SK-N-SH (cell line): ENCODE results near the gene MMP19. TPM values are rescaled to one million over a fixed set of nuclear protein-coding genes. Genes with fewer than 3 reads are reported as not detected.

Experiments
- CTCF ChIA-PET: fragments of 300-600, 350-600 bp; formaldehyde crosslinking; extraction: SDS; loops from one replicate; lab custom pipeline; 2021; lab: Yijun Ruan, JAX
- POLR2A ChIA-PET: fragments of 350-600 bp; sonication (Branson Sonifier 250); formaldehyde crosslinking; extraction: SDS; loops from one replicate; lab custom pipeline; 2020; ENCODE audit warnings: antibody characterized with exemption, inconsistent platforms; lab: Yijun Ruan, JAX
- DNase-seq: peaks from one replicate; pipeline ENCODE4 v3.0.0; 2012
- H2AFZ ChIP-seq: fragments of 200-600 bp; sonication (generic); 2 replicates; pipeline ENCODE4 v1.8.1; 2016; ENCODE audit warnings: antibody characterized with exemption, mild to moderate bottlenecking, low read depth
- H3F3A ChIP-seq: fragments of 200-600 bp; sonication (generic); replicated peaks from 2 replicates; pipeline ENCODE3; 2016; ENCODE audit warnings: antibody characterized with exemption, mild to moderate bottlenecking; ENCODE audit not compliant: insufficient read depth
- H3K27ac ChIP-seq, 2 experiments: fragments of 200-500 bp in 1 of 2; fragments of 200-600 bp in 1 of 2; sonication (Bioruptor generic) in 1 of 2; sonication (generic), shearing (Covaris generic) in 1 of 2; 2 replicates each; pipeline versions ENCODE4 v1.5.1 to v1.6.1; 2014 to 2016; ENCODE audit warnings: low read depth in 2 of 2, inconsistent platforms in 1 of 2, low read length in 1 of 2, mild to moderate bottlenecking in 1 of 2, mixed read lengths in 1 of 2
- H3K27me3 ChIP-seq: fragments of 200-600 bp; sonication (generic), shearing (Covaris generic); 2 replicates; pipeline ENCODE4 v1.6.1; 2016; ENCODE audit warnings: mixed run types; ENCODE audit not compliant: insufficient read depth
- H3K36me3 ChIP-seq, 2 experiments: fragments of 200-500 bp in 1 of 2; fragments of 200-600 bp in 1 of 2; sonication (Bioruptor generic) in 1 of 2; sonication (generic) in 1 of 2; replicated peaks in 1 of 2; 2 replicates each; pipeline versions ENCODE3 to v1.5.1; 2014 to 2016; ENCODE audit warnings: low read length in 1 of 2, mild to moderate bottlenecking in 1 of 2; ENCODE audit not compliant: insufficient read depth in 2 of 2, control insufficient read depth in 1 of 2
- H3K4me1 ChIP-seq, 2 experiments: fragments of 200-500 bp in 1 of 2; fragments of 200-600 bp in 1 of 2; sonication (Bioruptor generic) in 1 of 2; sonication (generic), shearing (Covaris generic) in 1 of 2; 2 replicates each; pipeline versions ENCODE4 v1.5.1 to v1.6.1; 2014 to 2016; ENCODE audit warnings: low read depth in 1 of 2, low read length in 1 of 2, mixed run types in 1 of 2; ENCODE audit not compliant: insufficient read depth in 2 of 2, control insufficient read depth in 1 of 2
- H3K4me2 ChIP-seq: fragments of 200-600 bp; sonication (generic), shearing (Covaris generic); 2 replicates; pipeline ENCODE4 v1.6.1; 2017; ENCODE audit warnings: mixed run types
- H3K4me3 ChIP-seq, 2 experiments: fragments of 200-500 bp in 1 of 2; fragments of 200-600 bp in 1 of 2; sonication (Bioruptor generic) in 1 of 2; sonication (generic), shearing (Covaris generic) in 1 of 2; 2 replicates each; pipeline versions ENCODE4 v1.5.1 to v1.8.1; 2014 to 2016; ENCODE audit warnings: low read depth in 2 of 2, inconsistent platforms in 1 of 2, low read length in 1 of 2, mild to moderate bottlenecking in 1 of 2, mixed read lengths in 1 of 2, moderate library complexity in 1 of 2
- H3K79me2 ChIP-seq: fragments of 200-600 bp; sonication (generic); 2 replicates; pipeline ENCODE4 v1.8.1; 2017; ENCODE audit warnings: mild to moderate bottlenecking; ENCODE audit not compliant: insufficient read depth
- H3K9ac ChIP-seq: fragments of 200-600 bp; sonication (generic); 2 replicates; pipeline ENCODE4 v1.6.1; 2017; ENCODE audit warnings: mixed run types
- H3K9me2 ChIP-seq: fragments of 200-600 bp; sonication (generic); 2 replicates; pipeline ENCODE4 v1.6.1; 2017; ENCODE audit warnings: mixed run types
- H3K9me3 ChIP-seq: fragments of 200-600 bp; sonication (generic); 2 replicates; pipeline ENCODE4 v1.6.1; 2017; ENCODE audit warnings: mixed run types, mild to moderate bottlenecking, moderate library complexity
- H4K20me1 ChIP-seq: fragments of 200-600 bp; sonication (generic); 2 replicates; pipeline ENCODE4 v1.6.1; 2017; ENCODE audit warnings: mild to moderate bottlenecking, mixed run types; ENCODE audit not compliant: insufficient read depth
- CHD2 ChIP-seq: fragments of 150-350 bp; IDR thresholded peaks from 2 replicates; pipeline ENCODE4 v1.6.1; 2018; ENCODE audit warnings: low read length; ENCODE audit not compliant: partially characterized antibody
- CTCF ChIP-seq: fragments of 200-600 bp; sonication (generic); IDR thresholded peaks from 2 replicates; pipeline ENCODE4 v1.6.1; 2017; ENCODE audit warnings: antibody characterized with exemption, mild to moderate bottlenecking, moderate library complexity
- EP300 ChIP-seq, 2 experiments: IDR thresholded peaks; 2 replicates each; pipeline versions ENCODE4 v1.4.0 to v1.6.1; 2012; ENCODE audit warnings: borderline replicate concordance in 1 of 2, low read depth in 1 of 2, low read length in 1 of 2
- EZH2phosphoT487 ChIP-seq: fragments of 200-600 bp; sonication (generic); IDR thresholded peaks from 2 replicates; pipeline ENCODE4 v1.6.1; 2017; ENCODE audit warnings: low read depth, mixed run types, mild to moderate bottlenecking, antibody characterized with exemption, moderate library complexity, borderline replicate concordance
- GATA2 ChIP-seq: sonication (generic); formaldehyde crosslinking; IDR thresholded peaks from 2 replicates; pipeline ENCODE4 v1.5.0; 2020; ENCODE audit warnings: mild to moderate bottlenecking, missing genetic modification reagents
- IRF3 ChIP-seq: fragments of 150-350 bp; IDR thresholded peaks from 2 replicates; pipeline ENCODE4 v1.6.1; 2016; ENCODE audit warnings: mild to moderate bottlenecking, low read depth, low read length
- JUND ChIP-seq: IDR thresholded peaks from 2 replicates; pipeline ENCODE4 v1.4.0; 2012
- MAX ChIP-seq: IDR thresholded peaks from 2 replicates; pipeline ENCODE4 v1.4.0; 2012; ENCODE audit warnings: low read depth
- NFIC ChIP-seq: IDR thresholded peaks from 2 replicates; pipeline ENCODE4 v1.4.0; 2012; ENCODE audit warnings: borderline replicate concordance
- POLR2AphosphoS5 ChIP-seq: IDR thresholded peaks from 2 replicates; pipeline ENCODE4 v1.6.1; 2012; ENCODE audit warnings: low read depth, low read length
- RAD21 ChIP-seq: IDR thresholded peaks from 2 replicates; pipeline ENCODE4 v1.6.1; 2012; ENCODE audit warnings: mild to moderate bottlenecking, low read length
- REST ChIP-seq: IDR thresholded peaks from 2 replicates; pipeline ENCODE4 v1.6.1; 2012; ENCODE audit warnings: mild to moderate bottlenecking, low read depth, low read length, moderate library complexity
- RXRA ChIP-seq: IDR thresholded peaks from 2 replicates; pipeline ENCODE4 v1.4.0; 2012; ENCODE audit warnings: low read depth, mild to moderate bottlenecking, borderline replicate concordance
- SMC3 ChIP-seq: IDR thresholded peaks from 2 replicates; pipeline ENCODE4 v1.6.1; 2012; ENCODE audit warnings: low read depth, low read length, improper control_type of control experiment
- TCF12 ChIP-seq: IDR thresholded peaks from 2 replicates; pipeline ENCODE4 v1.4.0; 2012
- TEAD4 ChIP-seq: IDR thresholded peaks from 2 replicates; pipeline ENCODE4 v1.4.0; 2012; ENCODE audit warnings: mild to moderate bottlenecking, borderline replicate concordance; ENCODE audit not compliant: insufficient read depth
- WGBS: methylation state at CpG from one replicate; pipeline ENCODE4 v1.1.6; 2017; ENCODE audit warnings: low lambda C conversion rate; 5-methylcytosine and 5-hydroxymethylcytosine counted together
- polyA plus RNA-seq, 3 experiments: library from polyadenylated mRNA; depleted of rRNA; stranded (reverse); fragments of >200 nt; gene quantifications; 2 replicates each; pipeline ENCODE4 v1.2.3, GENCODE V29; 2012

MMP19 gene
- polyA plus RNA-seq, 1 of the 3 experiments (the other 2 are of a cell fraction): 5.7 TPM

- 83% methylated on average over 8 of the region's 8 CpGs for WGBS
Measured at GRCh38 chr12:55861396-55861795, 18.7 kb upstream of the MMP19 start.

More at GRCh38 chr12:55861396-55861795, 18.7 kb upstream of the MMP19 start:
- H3K79me2 ChIP-seq: no peaks in the 10 kb centered on the region
- H3K4me3 ChIP-seq: no peak overlapping the region
- POLR2A ChIA-PET: no interaction called here
- no peak overlapping the region for H3K9ac ChIP-seq
- H3K27me3 ChIP-seq: no peaks in the 10 kb centered on the region
- H3K36me3 ChIP-seq: no peaks in the 10 kb centered on the region
- no peak overlapping the region for H3K4me2 ChIP-seq
- CTCF ChIA-PET: interaction anchor here (0.6 kb wide), 1 partner anchor 65 kb away, joined by 3 read pairs; no protein-coding TSS in a partner anchor
- no peaks in the 10 kb centered on the region for H3K4me1 ChIP-seq
- no peaks in the 10 kb centered on the region for H3F3A ChIP-seq
- no peaks in the 10 kb centered on the region for H3K9me2 ChIP-seq
- DNase-seq: no peak
- no peaks in the 10 kb centered on the region for H4K20me1 ChIP-seq
- TF ChIP-seq MAX: no peak
- no peak for TF ChIP-seq SMC3
- TF ChIP-seq POLR2AphosphoS5: no peak
- no peak for TF ChIP-seq IRF3
- TF ChIP-seq EZH2phosphoT487: no peak
- TF ChIP-seq JUND: no peak
- TF ChIP-seq TEAD4: no peak
- TF ChIP-seq EP300 (IDR thresholded peaks at IDR 0.05; ENCODE audit: borderline replicate concordance in 1 of 2, low read depth in 1 of 2, low read length in 1 of 2): no peak
- TF ChIP-seq NFIC: no peak
- no peak for TF ChIP-seq CTCF
- no peak for TF ChIP-seq RAD21
- TF ChIP-seq TCF12: no peak
- TF ChIP-seq REST: no peak
- TF ChIP-seq GATA2 (CRISPR knock-in tag): no peak
- no peak for TF ChIP-seq RXRA
- no peak for TF ChIP-seq CHD2
- H3K9me3 ChIP-seq: no peaks in the 10 kb centered on the region
- H2AFZ ChIP-seq: no peak overlapping the region
- no peak overlapping the region for H3K27ac ChIP-seq
